Smooth muscle cell (in vitro differentiated cells): ENCODE results near the gene RIPPLY1. TPM values are rescaled to one million over a fixed set of nuclear protein-coding genes. Genes with fewer than 3 reads are reported as not detected.
A peak's percentile ranks its signal among the peaks of the same experiment; 100 is the strongest.

Source experiments
- DNase-seq: peaks from one replicate; lab custom pipeline; 2025; ENCODE audit not compliant: unreplicated experiment; lab: John Stamatoyannopoulos, UW
- H2AFZ ChIP-seq: fragments of 200-600 bp; sonication (generic); 2 replicates; pipeline ENCODE4 v1.6.0; 2016; ENCODE audit warnings: antibody characterized with exemption, low read depth, mild to moderate bottlenecking
- H3F3A ChIP-seq: fragments of 200-600 bp; sonication (generic); 2 replicates; pipeline ENCODE4 v1.6.0; 2017; ENCODE audit warnings: antibody characterized with exemption, low read depth
- H3K27ac ChIP-seq: fragments of 200-600 bp; sonication (generic); 2 replicates; pipeline ENCODE4 v1.5.1; 2016; ENCODE audit warnings: low read depth, mild to moderate bottlenecking
- H3K27me3 ChIP-seq: fragments of 200-600 bp; sonication (generic); 2 replicates; pipeline ENCODE4 v1.6.1; 2016; ENCODE audit warnings: low read depth, mild to moderate bottlenecking
- H3K36me3 ChIP-seq: fragments of 200-600 bp; sonication (generic); 2 replicates; pipeline ENCODE4 v1.5.1; 2016; ENCODE audit warnings: low read depth
- H3K4me1 ChIP-seq: fragments of 200-600 bp; sonication (generic); 2 replicates; pipeline ENCODE4 v1.5.1; 2016; ENCODE audit warnings: low read depth
- H3K4me2 ChIP-seq: fragments of 200-600 bp; sonication (generic); 2 replicates; pipeline ENCODE4 v1.6.0; 2016; ENCODE audit warnings: mild to moderate bottlenecking
- H3K4me3 ChIP-seq: fragments of 200-600 bp; sonication (generic); 2 replicates; pipeline ENCODE4 v1.5.1; 2016; ENCODE audit warnings: mild to moderate bottlenecking
- H3K79me2 ChIP-seq: fragments of 200-600 bp; sonication (generic); 2 replicates; pipeline ENCODE4 v1.6.0; 2016; ENCODE audit warnings: low read depth, mild to moderate bottlenecking
- H3K9ac ChIP-seq: fragments of 200-600 bp; sonication (generic); 2 replicates; pipeline ENCODE4 v1.6.0; 2016; ENCODE audit warnings: low read depth
- H3K9me3 ChIP-seq: fragments of 200-600 bp; sonication (generic); replicated peaks from 2 replicates; pipeline ENCODE4 v1.5.1; 2016; ENCODE audit warnings: low read depth
- H4K20me1 ChIP-seq: fragments of 200-600 bp; sonication (generic); 2 replicates; pipeline ENCODE4 v1.6.0; 2016; ENCODE audit warnings: low read depth
- CTCF ChIP-seq: fragments of 200-600 bp; sonication (generic); IDR thresholded peaks from 2 replicates; pipeline ENCODE4 v1.5.1; 2017; ENCODE audit warnings: borderline replicate concordance, mild to moderate bottlenecking, antibody characterized with exemption; ENCODE audit not compliant: insufficient read depth, poor library complexity, severe bottlenecking
- WGBS: methylation state at CpG from one replicate; pipeline ENCODE4 v1.1.7; 2016; ENCODE audit warnings: low lambda C conversion rate; 5-methylcytosine and 5-hydroxymethylcytosine counted together
- polyA plus RNA-seq: library from polyadenylated mRNA; unstranded; fragments of >200 nt; fragmentation: Nextera tagmentation; extraction: Ambion mirVana; gene quantifications from 2 replicates; pipeline ENCODE4 v1.2.1, GENCODE V29; 2016
- total RNA-seq: library from RNA; depleted of rRNA; stranded (reverse); fragments of >200 nt; gene quantifications from 2 replicates; pipeline ENCODE4 v1.2.3, GENCODE V29; 2014

Gene RIPPLY1
- total and polyA plus RNA-seq, 2 experiments from 2014 or later = not detected

- Histone ChIP-seq H3K4me2 (no peak overlapping the region), H4K20me1 (no peaks in the 10 kb centered on the region), H3K27ac (no peak overlapping the region), H3K9ac (no peak overlapping the region), H3K4me1 (no peaks in the 10 kb centered on the region), H2AFZ (no peak overlapping the region), H3K36me3 (no peaks in the 10 kb centered on the region), H3F3A (no peaks in the 10 kb centered on the region), H3K27me3 (no peaks in the 10 kb centered on the region), H3K9me3 (no peaks in the 10 kb centered on the region), H3K4me3 (no peak overlapping the region), H3K79me2 (no peaks in the 10 kb centered on the region)
- no peak for TF ChIP-seq CTCF
- DNase-seq = no peak
- WGBS = 89% methylated on average over 1 of the region's 1 CpG
These were observed 36.9 kb upstream of the RIPPLY1 start for GRCh38 chrX:106940068-106940467.

GRCh38 chrX:106939566-106939965 is 36.4 kb upstream of the RIPPLY1 start:
- no peak for DNase-seq
- Histone ChIP-seq H2AFZ (no peak overlapping the region), H3K36me3 (no peaks in the 10 kb centered on the region), H4K20me1 (no peaks in the 10 kb centered on the region), H3K27ac (no peak overlapping the region), H3K4me2 (no peak overlapping the region), H3K9me3 (no peaks in the 10 kb centered on the region), H3K27me3 (no peaks in the 10 kb centered on the region), H3K9ac (no peak overlapping the region), H3F3A (no peaks in the 10 kb centered on the region), H3K4me3 (no peak overlapping the region), H3K79me2 (no peaks in the 10 kb centered on the region), H3K4me1 (no peaks in the 10 kb centered on the region)
- no peak for TF ChIP-seq CTCF
- 78% methylated on average over 3 of the region's 3 CpGs for WGBS

- no peak overlapping the region for H3K4me3 ChIP-seq
- no peak overlapping the region for H3K4me2 ChIP-seq
- H4K20me1 ChIP-seq = no peaks in the 10 kb centered on the region
- H3K4me1 ChIP-seq = peaks cover 3% of the 10 kb centered on the region
- no peaks in the 10 kb centered on the region for H3K36me3 ChIP-seq
- H3K9ac ChIP-seq = no peak overlapping the region
- H3K27me3 ChIP-seq = no peaks in the 10 kb centered on the region
- H3K9me3 ChIP-seq = no peaks in the 10 kb centered on the region
- H2AFZ ChIP-seq = no peak overlapping the region
- TF ChIP-seq CTCF = no peak
- DNase-seq = no peak
- H3F3A ChIP-seq = no peaks in the 10 kb centered on the region
- no peaks in the 10 kb centered on the region for H3K79me2 ChIP-seq
- H3K27ac ChIP-seq = no peak overlapping the region
- 25% methylated on average over 1 of the region's 1 CpG for WGBS
These were observed 33.1 kb upstream of the RIPPLY1 start for GRCh38 chrX:106936246-106936645.

- H3K79me2 ChIP-seq = no peaks in the 10 kb centered on the region
- no peaks in the 10 kb centered on the region for H4K20me1 ChIP-seq
- no peak overlapping the region for H3K4me3 ChIP-seq
- H3K36me3 ChIP-seq = no peaks in the 10 kb centered on the region
- no peaks in the 10 kb centered on the region for H3F3A ChIP-seq
- H3K4me1 ChIP-seq = peaks cover 3% of the 10 kb centered on the region
- H3K27me3 ChIP-seq = no peaks in the 10 kb centered on the region
- H3K9me3 ChIP-seq = no peaks in the 10 kb centered on the region
- H3K4me2 ChIP-seq = no peak overlapping the region
- no peak overlapping the region for H2AFZ ChIP-seq
- no peak for DNase-seq
- H3K27ac ChIP-seq = peak overlapping the region; percentile 32
- WGBS = 54% methylated on average over 4 of the region's 4 CpGs
- TF ChIP-seq CTCF = no peak
- H3K9ac ChIP-seq = no peak overlapping the region
These were observed 32.0 kb upstream of the RIPPLY1 start for GRCh38 chrX:106935175-106935574.
